OCI-LY3 (cell line): ENCODE measurements around the gene PRDM16.

Source experiments
- EZH2phosphoT487 ChIP-seq: fragments of 200-600 bp; shearing (Covaris generic); IDR thresholded peaks from 2 replicates; pipeline ENCODE4 v1.6.1; 2018; ENCODE audit warnings: antibody characterized with exemption, mixed run types, low read depth
- TF ChIP-seq, protein P1 (sequence below): fragments of 200-600, 300-600 bp; sonication (generic); IDR thresholded peaks from 2 replicates; pipeline ENCODE4 v1.5.1; 2014; ENCODE audit warnings: antibody characterized with exemption, low read length, low read depth

DNA sequence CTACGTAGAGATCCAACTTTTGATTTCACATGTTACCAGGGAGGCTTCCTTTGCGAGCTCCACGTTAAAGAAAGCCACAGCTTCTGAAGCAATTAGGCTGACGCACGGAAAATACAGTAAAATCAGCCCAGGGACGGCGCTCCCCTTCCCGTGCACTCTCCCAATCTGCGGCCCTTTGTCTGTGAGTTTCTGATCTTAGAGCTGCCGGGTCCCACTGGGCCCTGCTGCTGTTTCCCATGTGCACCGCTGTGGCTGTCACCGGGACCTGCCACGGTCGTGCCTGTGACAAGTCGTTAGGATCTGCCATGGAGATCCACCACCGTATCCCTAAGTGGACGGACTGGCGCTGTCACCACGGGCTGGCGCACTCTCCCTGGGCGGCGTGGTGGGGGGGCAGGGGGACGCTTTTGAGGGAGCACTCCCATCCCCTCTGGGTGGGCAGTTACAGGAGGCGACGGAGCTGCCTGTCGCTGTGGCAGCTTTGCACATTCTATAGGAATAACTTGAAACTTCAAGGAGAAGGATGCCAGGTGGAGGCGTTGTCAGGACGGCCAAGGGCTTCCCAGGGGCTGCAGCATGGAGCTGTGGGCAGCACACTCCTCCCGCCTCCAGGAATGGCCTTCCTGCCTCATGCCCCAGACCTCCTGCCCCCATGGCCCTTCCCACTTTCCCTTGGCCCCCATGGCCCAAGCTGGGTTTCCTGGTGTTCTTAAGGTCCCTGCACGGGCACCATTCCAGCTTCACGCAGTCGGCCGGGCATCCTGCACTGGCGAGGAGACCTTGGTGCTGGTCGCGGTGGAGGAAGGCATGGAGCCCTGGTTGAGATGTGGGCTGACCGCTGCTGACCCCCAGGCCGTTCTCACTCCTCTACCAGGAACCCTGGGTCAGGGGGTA is 85.1 kb downstream of the PRDM16 start:
- TF ChIP-seq, protein P1, sequence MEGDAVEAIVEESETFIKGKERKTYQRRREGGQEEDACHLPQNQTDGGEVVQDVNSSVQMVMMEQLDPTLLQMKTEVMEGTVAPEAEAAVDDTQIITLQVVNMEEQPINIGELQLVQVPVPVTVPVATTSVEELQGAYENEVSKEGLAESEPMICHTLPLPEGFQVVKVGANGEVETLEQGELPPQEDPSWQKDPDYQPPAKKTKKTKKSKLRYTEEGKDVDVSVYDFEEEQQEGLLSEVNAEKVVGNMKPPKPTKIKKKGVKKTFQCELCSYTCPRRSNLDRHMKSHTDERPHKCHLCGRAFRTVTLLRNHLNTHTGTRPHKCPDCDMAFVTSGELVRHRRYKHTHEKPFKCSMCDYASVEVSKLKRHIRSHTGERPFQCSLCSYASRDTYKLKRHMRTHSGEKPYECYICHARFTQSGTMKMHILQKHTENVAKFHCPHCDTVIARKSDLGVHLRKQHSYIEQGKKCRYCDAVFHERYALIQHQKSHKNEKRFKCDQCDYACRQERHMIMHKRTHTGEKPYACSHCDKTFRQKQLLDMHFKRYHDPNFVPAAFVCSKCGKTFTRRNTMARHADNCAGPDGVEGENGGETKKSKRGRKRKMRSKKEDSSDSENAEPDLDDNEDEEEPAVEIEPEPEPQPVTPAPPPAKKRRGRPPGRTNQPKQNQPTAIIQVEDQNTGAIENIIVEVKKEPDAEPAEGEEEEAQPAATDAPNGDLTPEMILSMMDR: no peak
- no peak for TF ChIP-seq EZH2phosphoT487
